HepG2 (cell line): ENCODE data around the gene GOLPH3. TPM values are rescaled to one million over a fixed set of nuclear protein-coding genes. Genes with fewer than 3 reads are reported as not detected.

Source experiments
- ATAC-seq: fragments of 200-7000 bp; cut with Tn5 transposase; 3 replicates; pipeline ENCODE4 v1.9.1; 2020; ENCODE audit warnings: mild to moderate bottlenecking, moderate library complexity
- BruUV-seq: library from RNA; stranded (reverse); fragments of 400-500 nt; replicated peaks from 2 replicates; lab custom pipeline; 2021; lab: Mats Ljungman, UMichigan
- CTCF ChIA-PET: fragments of 300-600 bp; formaldehyde crosslinking; extraction: SDS; loops from one replicate; lab custom pipeline; 2021; ENCODE audit warnings: low total read pairs, inconsistent platforms, low intra/inter-chr PET ratio; lab: Yijun Ruan, JAX
- POLR2A ChIA-PET: fragments of 350-600 bp; sonication (Branson Sonifier 250); formaldehyde crosslinking; loops from one replicate; lab custom pipeline; 2020; ENCODE audit warnings: antibody characterized with exemption, inconsistent platforms; lab: Yijun Ruan, JAX
- DNase-seq: peaks from one replicate; pipeline ENCODE4 v3.0.0-alpha.2; 2015; ENCODE audit warnings: low spot score
- FAIRE-seq: peaks from 3 replicates; lab custom pipeline; 2011; peaks lifted over from hg19 to GRCh38; lab: Jason Lieb, UNC
- H2AFZ ChIP-seq: one replicate; pipeline ENCODE4 v1.6.1; 2011; ENCODE audit warnings: low read length, inconsistent platforms
- H3K27ac ChIP-seq: fragments of 300-600 bp; 3 replicates; pipeline ENCODE4 v1.8.0; 2011; ENCODE audit warnings: mixed run types, mild to moderate bottlenecking, mixed read lengths, low read length, inconsistent platforms; ENCODE audit not compliant: insufficient read depth; ENCODE audit errors: extremely low read length
- H3K27me3 ChIP-seq, 2 experiments: fragments of 200-600 bp in 1 of 2; 2 replicates in 1 of 2; 3 replicates in 1 of 2; pipeline versions ENCODE4 v1.6.0 to v1.8.0; 2011; ENCODE audit warnings: low read length in 2 of 2, mild to moderate bottlenecking in 2 of 2, moderate library complexity in 2 of 2, inconsistent platforms in 1 of 2; ENCODE audit not compliant: insufficient read depth in 2 of 2, control insufficient read depth in 1 of 2
- H3K36me3 ChIP-seq, 2 experiments: fragments of 200-600 bp in 1 of 2; replicated peaks in 1 of 2; 2 replicates in 1 of 2; 3 replicates in 1 of 2; pipeline versions ENCODE4 v1.5.1 to v1.8.0; 2011; ENCODE audit warnings: low read length in 2 of 2, inconsistent platforms in 1 of 2; ENCODE audit not compliant: insufficient read depth in 2 of 2, control insufficient read depth in 1 of 2
- H3K4me1 ChIP-seq: 2 replicates; pipeline ENCODE4 v1.5.1; 2012; ENCODE audit warnings: low read length, inconsistent platforms; ENCODE audit not compliant: insufficient read depth
- H3K4me2 ChIP-seq: 2 replicates; pipeline ENCODE4 v1.6.0; 2011; ENCODE audit warnings: low read depth, low read length, inconsistent platforms
- H3K4me3 ChIP-seq, 3 experiments: fragments of 200-600 bp in 1 of 3; sonication (generic), shearing (Covaris generic) in 1 of 3; replicated peaks in 1 of 3; 2 replicates each; pipeline ENCODE4 v1.5.1; 2011 to 2016; ENCODE audit warnings: low read length in 3 of 3, inconsistent platforms in 2 of 3, low read depth in 2 of 3, mild to moderate bottlenecking in 2 of 3, control low read depth in 1 of 3, mixed read lengths in 1 of 3; ENCODE audit not compliant: insufficient read depth in 1 of 3
- H3K79me2 ChIP-seq: one replicate; pipeline ENCODE4 v1.6.1; 2011; ENCODE audit warnings: low read length, inconsistent platforms; ENCODE audit not compliant: insufficient read depth
- H3K9ac ChIP-seq: 2 replicates; pipeline ENCODE4 v1.6.0; 2011; ENCODE audit warnings: mild to moderate bottlenecking, low read depth, low read length, inconsistent platforms; ENCODE audit not compliant: insufficient read depth
- H3K9me3 ChIP-seq: 2 replicates; pipeline ENCODE4 v1.5.1; 2012; ENCODE audit warnings: mild to moderate bottlenecking, low read length
- H4K20me1 ChIP-seq: 2 replicates; pipeline ENCODE4 v1.6.0; 2011; ENCODE audit warnings: inconsistent platforms, mild to moderate bottlenecking, low read length, moderate library complexity; ENCODE audit not compliant: insufficient read depth
- CEBPG ChIP-seq: IDR thresholded peaks from 2 replicates; pipeline ENCODE4 v1.6.1; 2016
- DPF2 ChIP-seq: sonication (generic); formaldehyde crosslinking; IDR thresholded peaks from 2 replicates; pipeline ENCODE4 v1.4.0; 2020; ENCODE audit warnings: mild to moderate bottlenecking, low read depth, missing genetic modification reagents, borderline replicate concordance
- EED ChIP-seq: sonication (generic); formaldehyde crosslinking; IDR thresholded peaks from 2 replicates; pipeline ENCODE4 v1.5.0; 2020; ENCODE audit warnings: mild to moderate bottlenecking, missing genetic modification reagents
- HDAC2 ChIP-seq: sonication (generic); formaldehyde crosslinking; IDR thresholded peaks from 2 replicates; pipeline ENCODE4 v1.4.0; 2020; ENCODE audit warnings: missing genetic modification reagents
- HNF4A ChIP-seq: sonication (generic); formaldehyde crosslinking; IDR thresholded peaks from 2 replicates; pipeline ENCODE4 v1.4.0; 2020; ENCODE audit warnings: missing genetic modification reagents
- HOXD1 ChIP-seq: sonication (generic); formaldehyde crosslinking; IDR thresholded peaks from 2 replicates; pipeline ENCODE4 v1.5.0; 2020; ENCODE audit warnings: missing genetic modification reagents
- IRX3 ChIP-seq: sonication (generic); formaldehyde crosslinking; IDR thresholded peaks from 2 replicates; pipeline ENCODE4 v1.8.1; 2023; ENCODE audit warnings: mild to moderate bottlenecking, low read depth, missing genetic modification reagents, borderline replicate concordance
- PAWR ChIP-seq: sonication (generic); formaldehyde crosslinking; IDR thresholded peaks from 2 replicates; pipeline ENCODE4 v1.4.0; 2020; ENCODE audit warnings: missing genetic modification reagents, mild to moderate bottlenecking, borderline replicate concordance
- RFX3 ChIP-seq: IDR thresholded peaks from 2 replicates; pipeline ENCODE4 v1.6.1; 2016; ENCODE audit warnings: missing biosample characterization, missing genetic modification reagents
- RFX5 ChIP-seq: IDR thresholded peaks from 2 replicates; pipeline ENCODE4 v1.6.1; 2011; ENCODE audit warnings: low read depth, low read length, improper control_type of control experiment
- SCMH1 ChIP-seq: sonication (generic); formaldehyde crosslinking; IDR thresholded peaks from 2 replicates; pipeline ENCODE4 v1.9.0; 2021; ENCODE audit warnings: missing genetic modification reagents, mild to moderate bottlenecking, borderline replicate concordance
- SP2 ChIP-seq: sonication (generic); formaldehyde crosslinking; IDR thresholded peaks from 2 replicates; pipeline ENCODE4 v1.5.1; 2020; ENCODE audit warnings: mild to moderate bottlenecking, missing genetic modification reagents
- TARDBP ChIP-seq: sonication (generic); formaldehyde crosslinking; IDR thresholded peaks from 2 replicates; pipeline ENCODE4 v1.8.0; 2022; ENCODE audit warnings: mild to moderate bottlenecking, missing genetic modification reagents
- ZFP36 ChIP-seq: fragments of 150-350 bp; IDR thresholded peaks from 2 replicates; pipeline ENCODE4 v1.6.1; 2018; ENCODE audit warnings: borderline replicate concordance, low read length, low read depth; ENCODE audit not compliant: partially characterized antibody
- ZFP91 ChIP-seq: sonication (generic); formaldehyde crosslinking; IDR thresholded peaks from 2 replicates; pipeline ENCODE4 v1.9.0; 2022; ENCODE audit warnings: missing genetic modification reagents, mild to moderate bottlenecking, borderline replicate concordance
- ZMAT5 ChIP-seq: sonication (generic); formaldehyde crosslinking; IDR thresholded peaks from 2 replicates; pipeline ENCODE4 v1.5.0; 2020; ENCODE audit warnings: mild to moderate bottlenecking, low read depth, missing genetic modification reagents, borderline replicate concordance
- ZNF207 ChIP-seq: fragments of 450-650 bp; IDR thresholded peaks from 2 replicates; pipeline ENCODE4 v1.6.1; 2016; ENCODE audit warnings: antibody characterized with exemption, borderline replicate concordance
- ZNF441 ChIP-seq: sonication (generic); formaldehyde crosslinking; IDR thresholded peaks from 2 replicates; pipeline ENCODE4 v1.7.0; 2021; ENCODE audit warnings: missing genetic modification reagents, borderline replicate concordance
- ZNF558 ChIP-seq: sonication (generic); formaldehyde crosslinking; IDR thresholded peaks from 2 replicates; pipeline ENCODE4 v1.9.0; 2022; ENCODE audit warnings: mild to moderate bottlenecking, missing genetic modification reagents, borderline replicate concordance
- ZNF577 ChIP-seq: sonication (generic); formaldehyde crosslinking; IDR thresholded peaks from 2 replicates; pipeline ENCODE4 v1.4.0; 2020; ENCODE audit warnings: mild to moderate bottlenecking, low read depth, missing genetic modification reagents, borderline replicate concordance
- ZNF644 ChIP-seq: IDR thresholded peaks from 2 replicates; pipeline ENCODE4 v1.6.1; 2016; ENCODE audit warnings: low read depth
- ZNF746 ChIP-seq: sonication (generic); formaldehyde crosslinking; IDR thresholded peaks from 2 replicates; pipeline ENCODE4 v1.8.0; 2022; ENCODE audit warnings: mild to moderate bottlenecking, missing genetic modification reagents
- WGBS: methylation state at CpG from one replicate; pipeline ENCODE4 v1.1.6; 2017; ENCODE audit warnings: low lambda C conversion rate; 5-methylcytosine and 5-hydroxymethylcytosine counted together
- in situ Hi-C: cut with HindIII; loops from 2 replicates; pipeline ENCODE4 v1.10.0; 2017; ENCODE audit warnings: low pct_unique_long_range_greater_than_20kb; ENCODE audit not compliant: extremely low pct_ligation_motif_present
- intact Hi-C: fragments of 100-400 bp; cut with micrococcal nuclease; formaldehyde crosslinking; loops from one replicate; pipeline ENCODE4 v1.10.0; 2022; ENCODE audit not compliant: unreplicated experiment
- polyA plus RNA-seq, 8 experiments: library from polyadenylated mRNA; depleted of rRNA in 3 of 8; stranded (reverse) in 7 of 8; unstranded in 1 of 8; fragments of >200 nt; fragmentation: Illumina TruSeq in 4 of 8; extraction: Trizol in 4 of 8; gene quantifications; 2 replicates each; pipeline versions ENCODE4 v1.2.1 to v1.2.3, GENCODE V29; 2011 to 2016; ENCODE audit warnings: low read depth in 4 of 8, missing spikeins in 1 of 8, mixed read lengths in 1 of 8; ENCODE audit not compliant: insufficient read depth in 1 of 8
- total RNA-seq, 5 experiments: library from RNA; depleted of rRNA; stranded (reverse); fragments of >200 nt; fragmentation: Illumina TruSeq; extraction: Trizol; gene quantifications; 2 replicates each; pipeline ENCODE4 v1.2.3, GENCODE V29; 2016; ENCODE audit warnings: low read depth in 1 of 5

The GOLPH3 gene
- total and polyA plus RNA-seq, 2 of the 13 experiments (the other 11 are each of a cell fraction or from before 2014, with no cell fraction given): 59.5 to 84.5 TPM

GRCh38 chr5:32150366-32150765 lies 23.8 kb downstream of the GOLPH3 start (continued):
- TF ChIP-seq HDAC2 (CRISPR knock-in tag) (no peak), ZNF746 (no peak), SP2 (no peak), IRX3 (CRISPR knock-in tag) (no peak), HOXD1 (CRISPR knock-in tag) (no peak)
- TF ChIP-seq, all 625 proteins: peak for 0

GRCh38 chr5:32147959-32148358 lies 26.2 kb downstream of the GOLPH3 start:
- Histone ChIP-seq H3K36me3 (peaks cover 2 to 8% of the 10 kb centered on the region in 2 experiments; a peak in 2 of 5 replicates), H3K27me3 (no peaks in the 10 kb centered on the region), H3K9ac (no peak overlapping the region), H3K4me3 (no peak overlapping the region), H3K4me1 (peaks cover 69% of the 10 kb centered on the region), H3K9me3 (no peaks in the 10 kb centered on the region), H4K20me1 (peaks cover 79% of the 10 kb centered on the region), H3K27ac (peak overlapping the region; percentile 42), H3K4me2 (peak overlapping the region; percentile 37; the same call in 1 of the 2 replicates), H2AFZ (no peak overlapping the region), H3K79me2 (peaks cover 96% of the 10 kb centered on the region)
- WGBS: 59% methylated on average over 4 of the region's 4 CpGs
- BruUV-seq: no TSS peak
- ATAC-seq (peak; percentile 82), FAIRE-seq (peak; percentile 62), DNase-seq (peak; percentile 41)
- intact Hi-C loops (no loop called here), in situ Hi-C loops (no loop called here)
- POLR2A ChIA-PET: no interaction called here
- CTCF ChIA-PET: no interaction called here
- TF ChIP-seq ZFP91 (CRISPR knock-in tag) (no peak), CEBPG (CRISPR knock-in tag) (peak; percentile 58), PAWR (CRISPR knock-in tag) (no peak), ZFP36 (no peak), ZNF441 (CRISPR knock-in tag) (no peak), RFX5 (peak; percentile 95), ZNF644 (CRISPR knock-in tag) (0 out of 2 replicates have a peak, but pooled peaks have one; percentile 17), DPF2 (CRISPR knock-in tag) (no peak), TARDBP (CRISPR knock-in tag) (no peak), RFX3 (CRISPR knock-in tag) (peak; percentile 35; the same call in 1 of the 2 replicates), ZNF207 (no peak), ZMAT5 (CRISPR knock-in tag) (no peak), HNF4A (CRISPR knock-in tag) (0 out of 2 replicates have a peak, but pooled peaks have one; percentile 10), EED (CRISPR knock-in tag) (no peak), SCMH1 (no peak), ZNF558 (CRISPR knock-in tag) (no peak), ZNF577 (CRISPR knock-in tag) (no peak)
